Fibroblast of lung (primary cell): Measurements from ENCODE around the gene UCKL1. TPM values are rescaled to one million over a fixed set of nuclear protein-coding genes. Genes with fewer than 3 reads are reported as not detected.

Experiments used
- DNase-seq, 2 donors: peaks; one replicate each; pipeline versions ENCODE4 v3.0.0 to v3.0.0-alpha.2; 2010; ENCODE audit warnings: low read depth in 2 of 2
- H2AFZ ChIP-seq: 2 replicates; pipeline ENCODE4 v1.5.1; 2012; ENCODE audit warnings: low read length, control low read depth, inconsistent platforms
- H3K27ac ChIP-seq: 2 replicates; pipeline ENCODE4 v1.5.1; 2011; ENCODE audit warnings: low read length, control low read depth; ENCODE audit not compliant: insufficient read depth
- H3K27me3 ChIP-seq: 2 replicates; pipeline ENCODE4 v1.5.1; 2011; ENCODE audit warnings: mild to moderate bottlenecking, low read length; ENCODE audit not compliant: control insufficient read depth, insufficient read depth
- H3K36me3 ChIP-seq: 2 replicates; pipeline ENCODE4 v1.5.1; 2011; ENCODE audit warnings: low read length; ENCODE audit not compliant: control insufficient read depth, insufficient read depth
- H3K4me1 ChIP-seq: 2 replicates; pipeline ENCODE4 v1.5.1; 2011; ENCODE audit warnings: low read length; ENCODE audit not compliant: control insufficient read depth, insufficient read depth; ENCODE audit errors: extremely low read depth
- H3K4me2 ChIP-seq: 2 replicates; pipeline ENCODE4 v1.5.1; 2011; ENCODE audit warnings: low read length, control low read depth; ENCODE audit not compliant: insufficient read depth; ENCODE audit errors: extremely low read depth
- H3K4me3 ChIP-seq, 4 experiments: fragments of 200-600 bp in 1 of 4; sonication (generic) in 1 of 4; replicated peaks in 1 of 4; 2 replicates each; pipeline ENCODE4 v1.5.1; 2011 to 2016; ENCODE audit warnings: low read length in 4 of 4, low read depth in 3 of 4, mild to moderate bottlenecking in 3 of 4, control low read depth in 2 of 4, inconsistent platforms in 1 of 4, mixed read lengths in 1 of 4; ENCODE audit not compliant: insufficient read depth in 1 of 4; ENCODE audit errors: control extremely low read depth in 1 of 4
- H3K79me2 ChIP-seq: 2 replicates; pipeline ENCODE4 v1.5.1; 2012; ENCODE audit warnings: mild to moderate bottlenecking, low read length, inconsistent platforms; ENCODE audit not compliant: control insufficient read depth, insufficient read depth
- H3K9ac ChIP-seq: 2 replicates; pipeline ENCODE4 v1.5.1; 2011; ENCODE audit warnings: mild to moderate bottlenecking, low read length, control low read depth; ENCODE audit not compliant: insufficient read depth
- H3K9me3 ChIP-seq: 2 replicates; pipeline ENCODE4 v1.5.1; 2012; ENCODE audit warnings: low read depth, low read length; ENCODE audit not compliant: control insufficient read depth, insufficient read depth
- H4K20me1 ChIP-seq: 2 replicates; pipeline ENCODE4 v1.5.1; 2011; ENCODE audit warnings: low read length; ENCODE audit not compliant: control insufficient read depth, insufficient read depth; ENCODE audit errors: extremely low read depth
- CTCF ChIP-seq, 2 donors: IDR thresholded peaks in 1 of 2; conservative IDR thresholded peaks in 1 of 2; 1 replicate in 1 of 2; 2 replicates in 1 of 2; pipeline ENCODE4 v1.5.1; 2011 to 2012; ENCODE audit warnings: low read length in 2 of 2, control low read depth in 1 of 2, inconsistent platforms in 1 of 2, low read depth in 1 of 2, mild to moderate bottlenecking in 1 of 2
- EZH2 ChIP-seq: IDR thresholded peaks from 2 replicates; pipeline ENCODE4 v1.5.1; 2012; ENCODE audit warnings: low read length, control low read depth, mild to moderate bottlenecking; ENCODE audit errors: missing control alignments
- polyA plus RNA-seq, 2 donors: library from polyadenylated mRNA; depleted of rRNA in 1 of 2; stranded (reverse) in 1 of 2; unstranded in 1 of 2; fragments of >200 nt; gene quantifications; 2 replicates each; pipeline ENCODE4 v1.2.1, GENCODE V29; 2011 to 2012; ENCODE audit warnings: missing spikeins in 1 of 2
- total RNA-seq: library from RNA; depleted of rRNA; stranded (reverse); fragments of >200 nt; gene quantifications from 2 replicates; pipeline ENCODE4 v1.2.1, GENCODE V29; 2014

UCKL1 gene
- total and polyA plus RNA-seq, 2 donors (not counting 1 experiment from before 2014, with no cell fraction given) = 16.4 to 27.9 TPM

GRCh38 chr20:63923651-63924050 is 32.6 kb downstream of the UCKL1 start:
- DNase-seq = no peak
- no peak overlapping the region for H3K4me3 ChIP-seq
- H3K4me1 ChIP-seq = no peaks in the 10 kb centered on the region
- H3K4me2 ChIP-seq = no peak overlapping the region
- H3K27ac ChIP-seq = no peak overlapping the region
- no peak for TF ChIP-seq EZH2
- no peak for TF ChIP-seq CTCF (conservative IDR thresholded peaks at IDR 0.05 in 1 of 2, IDR thresholded peaks at IDR 0.05 in 1 of 2; ENCODE audit: low read depth in 1 of 2, low read length in 2 of 2)
- peaks cover 7% of the 10 kb centered on the region for H3K36me3 ChIP-seq
- peaks cover 34% of the 10 kb centered on the region for H3K79me2 ChIP-seq
- H2AFZ ChIP-seq = no peak overlapping the region
- H4K20me1 ChIP-seq = no peaks in the 10 kb centered on the region
- H3K9ac ChIP-seq = no peak overlapping the region
- no peaks in the 10 kb centered on the region for H3K27me3 ChIP-seq
- no peaks in the 10 kb centered on the region for H3K9me3 ChIP-seq

GRCh38 chr20:63920226-63920625 is 36.0 kb downstream of the UCKL1 start:
- no peaks in the 10 kb centered on the region for H3K4me1 ChIP-seq
- H4K20me1 ChIP-seq = no peaks in the 10 kb centered on the region
- no peaks in the 10 kb centered on the region for H3K27me3 ChIP-seq

GRCh38 chr20:63919130-63919529 is 37.1 kb downstream of the UCKL1 start:
- DNase-seq = no peak
- H3K4me2 ChIP-seq = no peak overlapping the region
- TF ChIP-seq EZH2 = no peak
- TF ChIP-seq CTCF (conservative IDR thresholded peaks at IDR 0.05 in 1 of 2, IDR thresholded peaks at IDR 0.05 in 1 of 2; ENCODE audit: low read depth in 1 of 2, low read length in 2 of 2) = no peak
- no peaks in the 10 kb centered on the region for H3K4me1 ChIP-seq
- peaks cover 36% of the 10 kb centered on the region for H3K79me2 ChIP-seq
- H2AFZ ChIP-seq = no peak overlapping the region
- no peaks in the 10 kb centered on the region for H3K27me3 ChIP-seq
- no peaks in the 10 kb centered on the region for H3K9me3 ChIP-seq
- H3K27ac ChIP-seq = no peak overlapping the region
- H4K20me1 ChIP-seq = no peaks in the 10 kb centered on the region
- no peak overlapping the region for H3K4me3 ChIP-seq
- H3K9ac ChIP-seq = no peak overlapping the region
- H3K36me3 ChIP-seq = peaks cover 2% of the 10 kb centered on the region

More at GRCh38 chr20:63920226-63920625, 36.0 kb downstream of the UCKL1 start:
- TF ChIP-seq CTCF (conservative IDR thresholded peaks at IDR 0.05 in 1 of 2, IDR thresholded peaks at IDR 0.05 in 1 of 2; ENCODE audit: low read depth in 1 of 2, low read length in 2 of 2) (no peak), EZH2 (no peak)
- no peak for DNase-seq
- Histone ChIP-seq H3K4me2 (no peak overlapping the region), H3K4me3 (no peak overlapping the region), H3K9me3 (no peaks in the 10 kb centered on the region), H3K79me2 (peaks cover 43% of the 10 kb centered on the region), H3K36me3 (peaks cover 2% of the 10 kb centered on the region), H3K9ac (no peak overlapping the region), H3K27ac (no peak overlapping the region), H2AFZ (no peak overlapping the region)
